Activated T-cell treated with anti-CD3 and anti-CD28 coated beads, Interleukin-2, amount 50 U/mL, for 24 hours (primary cell): ENCODE data around the gene LAPTM4A.
"Not testable (repeated sequence)": the region's sequence is repeated elsewhere in the genome, so short reads cannot be mapped to it uniquely, and the experiment has no call there.

Source experiments
- DNase-seq: peaks from one replicate; pipeline ENCODE4 v3.0.0-alpha.2; 2020
- H3K27ac Mint-ChIP-seq: 2 replicates; pipeline ENCODE4 v1.8.0; 2020; ENCODE audit warnings: mild to moderate bottlenecking, mixed read lengths
- H3K27me3 Mint-ChIP-seq: 2 replicates; pipeline ENCODE4 v1.8.0; 2020; ENCODE audit warnings: mixed read lengths
- H3K36me3 Mint-ChIP-seq: 2 replicates; pipeline ENCODE4 v1.8.0; 2020; ENCODE audit warnings: low read depth, mixed read lengths
- H3K4me1 Mint-ChIP-seq: 2 replicates; pipeline ENCODE4 v1.8.0; 2020; ENCODE audit warnings: low read depth, mixed read lengths
- H3K4me3 Mint-ChIP-seq: 2 replicates; pipeline ENCODE4 v1.8.0; 2020; ENCODE audit warnings: mild to moderate bottlenecking, moderate library complexity, mixed read lengths
- H3K9me3 Mint-ChIP-seq: 2 replicates; pipeline ENCODE4 v1.8.0; 2020; ENCODE audit warnings: mixed read lengths

The LAPTM4A gene

GRCh38 chr2:20051532-20052228, at the start of gene LAPTM4A:
TSS of gene LAPTM4A (minus strand) at chr2:20051628. CDS start at chr2:20051520, 108 bp downstream.
- no peaks in the 10 kb centered on the region for H3K9me3 Mint-ChIP-seq
- H3K27me3 Mint-ChIP-seq = peaks cover 26% of the 10 kb centered on the region
- no peak within 1 kb of the TSS for H3K27ac Mint-ChIP-seq
- peaks cover 31% of the 10 kb centered on the region for H3K4me1 Mint-ChIP-seq
- peak; percentile 95 for DNase-seq
- H3K4me3 Mint-ChIP-seq = no peak within 1 kb of the TSS
- peaks cover 15% of the 10 kb centered on the region for H3K36me3 Mint-ChIP-seq

DNA sequence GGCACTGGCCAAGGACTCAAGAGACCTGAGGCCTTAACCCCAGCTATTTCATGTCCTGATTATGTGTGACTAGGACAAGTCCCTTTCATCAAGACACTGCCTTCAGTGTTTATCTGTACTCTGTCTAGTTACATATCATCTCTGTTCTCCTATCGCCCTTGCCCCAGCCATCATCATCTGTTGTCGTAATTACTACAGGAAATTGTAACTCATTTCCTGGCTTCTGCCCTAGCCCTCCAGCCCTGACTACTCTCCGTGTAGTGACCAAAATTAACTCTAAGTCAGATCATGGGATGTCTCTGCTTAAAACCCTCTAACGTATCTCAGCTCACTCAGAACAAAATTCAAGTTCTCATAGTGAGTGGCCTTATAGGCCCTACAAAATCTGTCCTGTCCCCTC, 49.3 kb upstream of the LAPTM4A start:
- H3K4me3 Mint-ChIP-seq = no peak overlapping the region
- H3K36me3 Mint-ChIP-seq = no peaks in the 10 kb centered on the region
- peaks cover 5% of the 10 kb centered on the region for H3K4me1 Mint-ChIP-seq
- DNase-seq = no peak
- H3K27ac Mint-ChIP-seq = no peak overlapping the region
- peaks cover 20% of the 10 kb centered on the region for H3K27me3 Mint-ChIP-seq
- H3K9me3 Mint-ChIP-seq = no peaks in the 10 kb centered on the region

GRCh38 chr2:20099780-20100179, 48.4 kb upstream of the LAPTM4A start:
- Mint-ChIP-seq H3K4me3 (no peak overlapping the region), H3K4me1 (peaks cover 9% of the 10 kb centered on the region), H3K36me3 (no peaks in the 10 kb centered on the region), H3K9me3 (no peaks in the 10 kb centered on the region), H3K27me3 (peaks cover 11% of the 10 kb centered on the region), H3K27ac (no peak overlapping the region)
- DNase-seq = no peak

- Mint-ChIP-seq H3K27me3 (peaks cover 12% of the 10 kb centered on the region), H3K4me3 (no peak overlapping the region), H3K27ac (no peak overlapping the region), H3K9me3 (no peaks in the 10 kb centered on the region), H3K4me1 (peaks cover 9% of the 10 kb centered on the region), H3K36me3 (no peaks in the 10 kb centered on the region)
- peak; percentile 80 for DNase-seq
These were observed 46.7 kb upstream of the LAPTM4A start for GRCh38 chr2:20097889-20098714.

DNA sequence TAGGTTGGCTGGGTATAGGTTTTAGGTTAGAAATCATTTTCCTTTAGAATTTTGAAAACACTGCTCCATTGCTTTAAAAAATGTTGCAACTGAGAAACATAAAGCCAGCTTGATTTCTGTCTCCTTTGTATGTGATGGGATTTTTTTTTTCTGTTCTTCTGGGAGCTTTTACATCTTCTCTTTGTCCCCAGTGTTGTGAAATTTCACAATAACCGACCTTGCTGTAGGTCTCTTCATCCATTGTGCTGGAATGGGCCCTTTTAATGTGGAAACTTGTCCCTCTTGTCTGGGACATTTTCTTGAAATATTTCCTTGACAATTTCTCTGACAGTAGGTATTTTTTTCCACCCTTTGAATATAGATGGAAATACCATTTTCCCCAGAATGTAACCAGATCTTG, 44.0 kb upstream of the LAPTM4A start:
- H3K27ac Mint-ChIP-seq = no peak overlapping the region

DNA sequence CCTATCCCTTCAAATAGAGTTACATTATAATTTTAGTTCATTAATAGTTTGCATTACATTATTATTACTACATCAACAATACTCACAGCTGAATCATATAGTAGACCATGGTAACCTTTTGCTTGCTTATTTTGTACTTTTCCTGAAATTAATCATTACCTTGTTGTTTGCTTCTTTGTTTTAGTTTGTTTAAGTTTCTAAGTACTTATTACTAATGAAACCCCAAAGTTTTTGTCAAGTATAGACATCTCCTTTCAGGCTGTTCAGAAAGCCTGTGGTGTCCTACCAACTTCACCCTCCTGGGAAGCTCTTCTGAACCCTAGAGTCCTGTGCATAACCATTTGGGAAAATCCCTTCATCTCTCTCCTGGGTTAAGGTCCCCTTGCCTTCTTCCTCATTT, 43.5 kb upstream of the LAPTM4A start:
- DNase-seq = no peak
- no peak overlapping the region for H3K4me3 Mint-ChIP-seq
- H3K36me3 Mint-ChIP-seq = no peaks in the 10 kb centered on the region
- peaks cover 9% of the 10 kb centered on the region for H3K4me1 Mint-ChIP-seq
- no peak overlapping the region for H3K27ac Mint-ChIP-seq
- no peaks in the 10 kb centered on the region for H3K9me3 Mint-ChIP-seq
- H3K27me3 Mint-ChIP-seq = peaks cover 27% of the 10 kb centered on the region

More for the DNA sequence above, 44.0 kb upstream of the LAPTM4A start:
- H3K4me1 Mint-ChIP-seq = peaks cover 9% of the 10 kb centered on the region
- peaks cover 26% of the 10 kb centered on the region for H3K27me3 Mint-ChIP-seq
- no peak overlapping the region for H3K4me3 Mint-ChIP-seq
- no peaks in the 10 kb centered on the region for H3K9me3 Mint-ChIP-seq
- DNase-seq = no peak
- no peaks in the 10 kb centered on the region for H3K36me3 Mint-ChIP-seq

DNA sequence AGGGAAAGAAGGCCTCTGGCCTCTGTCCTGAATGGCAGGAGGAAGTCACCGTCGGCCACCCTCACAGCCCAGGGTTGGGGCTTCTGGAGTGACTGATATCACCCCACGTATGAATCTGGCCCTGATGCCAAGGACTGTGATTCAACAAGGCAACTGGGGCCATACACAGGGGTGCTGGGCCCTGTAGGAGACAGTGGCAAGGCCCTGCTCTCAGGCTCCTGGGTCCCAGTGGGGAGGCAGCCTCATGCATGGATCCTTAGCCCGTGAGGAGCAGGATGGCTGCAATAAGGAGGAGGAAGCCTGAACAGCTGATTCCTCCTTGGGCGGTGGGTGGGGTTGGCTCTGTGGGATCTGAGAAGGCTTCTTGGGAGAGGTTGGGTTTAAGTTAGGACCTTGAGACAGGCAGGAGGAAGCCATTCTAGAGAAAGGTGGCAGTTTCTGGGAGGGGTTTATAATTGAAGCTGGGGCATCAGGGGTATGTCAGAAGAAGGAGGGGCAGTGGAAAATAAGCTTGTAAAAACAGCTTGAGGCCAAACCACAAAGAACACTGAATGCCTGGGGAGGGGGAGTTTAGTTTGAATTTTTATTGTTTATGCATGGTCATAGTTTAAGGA, 42.8 kb upstream of the LAPTM4A start:
- peaks cover 9% of the 10 kb centered on the region for H3K4me1 Mint-ChIP-seq
- no peaks in the 10 kb centered on the region for H3K9me3 Mint-ChIP-seq
- DNase-seq = no peak
- H3K36me3 Mint-ChIP-seq = no peaks in the 10 kb centered on the region
- H3K27me3 Mint-ChIP-seq = peaks cover 25% of the 10 kb centered on the region
- no peak overlapping the region for H3K4me3 Mint-ChIP-seq
- no peak overlapping the region for H3K27ac Mint-ChIP-seq

GRCh38 chr2:20093263-20094141, 42.1 kb upstream of the LAPTM4A start:
- H3K27me3 Mint-ChIP-seq = peaks cover 21% of the 10 kb centered on the region

DNA sequence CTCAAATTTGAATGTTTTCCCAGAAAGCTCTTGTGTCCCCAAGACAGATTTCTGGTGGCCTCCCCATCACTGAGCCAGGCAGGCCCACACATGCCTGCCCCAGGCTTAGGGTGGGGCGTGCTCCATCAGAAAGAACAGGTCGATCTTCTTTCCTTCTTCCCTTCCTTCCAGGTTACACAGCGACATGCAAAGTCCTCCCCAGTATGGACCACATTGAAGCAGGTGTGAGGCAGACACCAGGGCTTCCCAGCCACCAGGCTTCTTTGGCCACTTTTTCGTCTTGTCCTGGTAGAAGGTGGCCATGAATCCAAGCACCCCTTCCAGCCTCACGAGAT, 41.4 kb upstream of the LAPTM4A start:
- Mint-ChIP-seq H3K27me3 (peaks cover 19% of the 10 kb centered on the region), H3K27ac (no peak overlapping the region), H3K36me3 (no peaks in the 10 kb centered on the region), H3K4me3 (no peak overlapping the region), H3K4me1 (peaks cover 4% of the 10 kb centered on the region), H3K9me3 (no peaks in the 10 kb centered on the region)
- no peak for DNase-seq

More at GRCh38 chr2:20093263-20094141, 42.1 kb upstream of the LAPTM4A start:
- Mint-ChIP-seq H3K36me3 (no peaks in the 10 kb centered on the region), H3K4me3 (no peak overlapping the region), H3K27ac (no peak overlapping the region), H3K4me1 (peaks cover 9% of the 10 kb centered on the region), H3K9me3 (no peaks in the 10 kb centered on the region)
- no peak for DNase-seq

DNA sequence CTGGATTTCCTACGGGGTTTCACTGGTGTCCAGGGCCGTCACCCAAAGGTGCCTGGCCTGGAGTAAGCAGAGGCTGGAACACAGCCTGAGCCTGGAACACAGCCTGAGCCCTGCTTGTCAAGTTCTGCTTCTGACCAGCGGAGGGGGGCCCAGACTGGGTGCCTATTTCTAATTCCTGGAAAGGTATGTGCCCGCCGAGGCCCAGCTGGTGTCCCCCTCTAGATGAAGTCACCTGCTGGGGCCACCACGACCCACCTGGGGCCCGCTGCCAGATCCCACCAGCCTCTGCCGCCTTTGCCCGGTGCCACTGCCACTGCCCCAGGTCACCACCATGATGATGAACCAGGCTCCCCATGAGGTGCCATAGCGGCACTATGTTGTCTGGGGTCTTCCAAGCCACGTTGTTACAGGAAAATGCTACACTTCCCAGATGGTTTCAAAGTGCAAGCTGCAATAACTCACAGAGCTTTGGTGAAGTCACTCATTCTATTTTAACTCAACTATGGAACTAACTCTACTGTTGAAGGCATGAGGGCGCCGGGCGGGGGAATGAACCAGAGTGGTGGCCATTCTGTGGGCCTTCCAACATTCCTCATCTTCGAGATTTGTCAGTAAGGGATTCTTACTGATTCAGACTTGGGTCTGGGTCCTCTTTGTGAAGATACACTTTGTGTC, 40.9 kb upstream of the LAPTM4A start:
- peaks cover 19% of the 10 kb centered on the region for H3K27me3 Mint-ChIP-seq
- H3K27ac Mint-ChIP-seq = no peak overlapping the region
- no peaks in the 10 kb centered on the region for H3K36me3 Mint-ChIP-seq
- H3K4me1 Mint-ChIP-seq = peaks cover 4% of the 10 kb centered on the region
- H3K4me3 Mint-ChIP-seq = no peak overlapping the region
- H3K9me3 Mint-ChIP-seq = no peaks in the 10 kb centered on the region
- DNase-seq = no peak

- Mint-ChIP-seq H3K4me3 (no peak overlapping the region), H3K4me1 (peaks cover 4% of the 10 kb centered on the region), H3K9me3 (no peaks in the 10 kb centered on the region), H3K27ac (no peak overlapping the region), H3K36me3 (no peaks in the 10 kb centered on the region), H3K27me3 (peaks cover 19% of the 10 kb centered on the region)
- no peak for DNase-seq
These were observed 40.0 kb upstream of the LAPTM4A start for GRCh38 chr2:20091305-20091991.

DNA sequence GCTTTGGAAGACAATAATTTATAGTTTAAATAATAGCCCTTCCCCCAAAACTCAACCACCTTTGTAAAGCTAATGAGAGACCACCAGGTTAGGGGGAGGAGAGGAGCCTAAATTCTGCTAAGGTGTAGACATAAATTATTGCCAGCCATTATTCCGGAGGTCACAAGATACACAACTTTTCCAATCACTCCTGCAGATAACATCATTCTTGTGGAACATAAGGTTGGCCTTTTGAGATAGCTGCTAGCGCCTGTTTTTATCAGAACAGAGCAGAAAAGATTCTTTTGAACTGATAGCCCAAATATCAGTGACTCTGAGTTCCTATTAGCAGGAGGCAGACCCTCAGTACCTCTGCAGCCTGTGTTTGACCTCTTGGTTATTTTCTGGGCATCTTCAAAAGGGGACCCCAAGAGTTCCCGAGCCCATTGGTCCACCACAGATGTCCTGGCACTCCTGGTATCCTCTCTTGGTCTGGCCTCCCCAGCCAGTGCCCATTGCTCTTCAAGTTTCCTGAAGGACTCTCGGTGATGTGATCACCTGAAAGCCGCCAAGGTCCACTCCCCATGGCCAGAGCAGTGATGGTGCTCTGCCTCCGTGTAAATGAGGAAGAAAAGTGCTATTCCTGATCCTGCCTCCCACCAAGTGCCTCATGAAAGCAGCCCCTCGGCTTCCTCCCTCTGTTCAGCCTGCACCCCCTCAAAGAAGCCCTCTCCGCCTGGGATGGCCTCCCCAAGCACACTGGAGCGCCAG, 38.5 kb upstream of the LAPTM4A start:
- DNase-seq = no peak
- peaks cover under 1% of the 10 kb centered on the region for H3K4me1 Mint-ChIP-seq
- H3K27me3 Mint-ChIP-seq = peaks cover 19% of the 10 kb centered on the region
- no peaks in the 10 kb centered on the region for H3K9me3 Mint-ChIP-seq
- H3K36me3 Mint-ChIP-seq = no peaks in the 10 kb centered on the region
- no peak overlapping the region for H3K4me3 Mint-ChIP-seq
- H3K27ac Mint-ChIP-seq = no peak overlapping the region

GRCh38 chr2:20085909-20086308, 34.5 kb upstream of the LAPTM4A start:
- not testable (repeated sequence) for DNase-seq, H3K27me3 Mint-ChIP-seq, H3K4me3 Mint-ChIP-seq, H3K4me1 Mint-ChIP-seq, H3K36me3 Mint-ChIP-seq, H3K27ac Mint-ChIP-seq, H3K9me3 Mint-ChIP-seq
